Measurements from ENCODE around the gene SERAC1. TPM values are rescaled to one million over a fixed set of nuclear protein-coding genes. Genes with fewer than 3 reads are reported as not detected.

Gene SERAC1
- total and polyA plus RNA-seq, 2 donors from 2014 or later, result 5.8 to 6.7 TPM

DNA sequence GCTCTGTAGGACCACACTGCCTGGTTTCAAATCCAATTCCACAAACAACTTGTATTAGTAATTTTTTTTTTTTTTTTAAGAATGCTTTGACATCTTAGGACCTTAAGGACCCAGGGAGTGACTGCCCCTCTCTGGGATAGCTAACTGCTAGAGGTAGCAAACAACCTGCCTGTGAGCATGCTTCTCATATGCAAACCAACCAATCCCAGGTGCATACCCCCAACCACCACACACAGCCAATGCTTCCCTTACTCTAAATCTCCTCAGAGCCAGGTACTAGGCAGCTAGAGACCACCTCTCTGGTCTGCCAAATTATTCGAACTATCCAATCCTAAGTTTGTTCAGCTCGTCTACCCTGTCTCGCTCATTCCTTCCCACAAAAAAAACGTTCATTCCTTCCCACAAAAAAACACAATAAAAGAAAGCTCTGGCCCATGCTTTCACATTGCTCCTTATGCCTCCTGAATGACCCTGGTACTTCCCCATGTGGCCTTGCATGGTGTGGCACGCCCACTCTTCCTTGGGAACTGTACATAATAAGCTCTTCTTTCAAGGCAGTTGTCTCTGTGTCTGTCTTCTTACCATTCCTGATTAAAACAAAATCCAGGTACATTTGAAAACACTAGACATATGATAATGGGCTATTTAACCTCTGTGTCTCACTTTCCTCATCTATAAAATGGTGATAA lies 6.4 kb downstream of the SERAC1 start:
- H3K4me1 ChIP-seq (ENCODE audit: control insufficient read depth in 2 of 3, insufficient read depth in 2 of 3, low read depth in 1 of 3, low read length in 3 of 3), result no peaks in the 10 kb centered on the region
- FAIRE-seq, result no peak
- no peaks in the 10 kb centered on the region for H3K27me3 ChIP-seq (ENCODE audit: control insufficient read depth, insufficient read depth, low read length)
- no peaks in the 10 kb centered on the region for H3K36me3 ChIP-seq (ENCODE audit: control insufficient read depth in 2 of 3, insufficient read depth in 3 of 3, low read length in 3 of 3)
- H3K9me3 ChIP-seq (ENCODE audit: control insufficient read depth in 2 of 3, insufficient read depth in 1 of 3, low read length in 3 of 3), result no peaks in the 10 kb centered on the region
- intact Hi-C loops (cut with DNase I), result no loop called here
- H3K27ac ChIP-seq (ENCODE audit: low read depth in 2 of 2, low read length in 2 of 2), result no peak overlapping the region
- DNase-seq, result no peak
- no peak overlapping the region for H3K9ac ChIP-seq (ENCODE audit: low read length in 3 of 3)
- TF ChIP-seq, protein P1, sequence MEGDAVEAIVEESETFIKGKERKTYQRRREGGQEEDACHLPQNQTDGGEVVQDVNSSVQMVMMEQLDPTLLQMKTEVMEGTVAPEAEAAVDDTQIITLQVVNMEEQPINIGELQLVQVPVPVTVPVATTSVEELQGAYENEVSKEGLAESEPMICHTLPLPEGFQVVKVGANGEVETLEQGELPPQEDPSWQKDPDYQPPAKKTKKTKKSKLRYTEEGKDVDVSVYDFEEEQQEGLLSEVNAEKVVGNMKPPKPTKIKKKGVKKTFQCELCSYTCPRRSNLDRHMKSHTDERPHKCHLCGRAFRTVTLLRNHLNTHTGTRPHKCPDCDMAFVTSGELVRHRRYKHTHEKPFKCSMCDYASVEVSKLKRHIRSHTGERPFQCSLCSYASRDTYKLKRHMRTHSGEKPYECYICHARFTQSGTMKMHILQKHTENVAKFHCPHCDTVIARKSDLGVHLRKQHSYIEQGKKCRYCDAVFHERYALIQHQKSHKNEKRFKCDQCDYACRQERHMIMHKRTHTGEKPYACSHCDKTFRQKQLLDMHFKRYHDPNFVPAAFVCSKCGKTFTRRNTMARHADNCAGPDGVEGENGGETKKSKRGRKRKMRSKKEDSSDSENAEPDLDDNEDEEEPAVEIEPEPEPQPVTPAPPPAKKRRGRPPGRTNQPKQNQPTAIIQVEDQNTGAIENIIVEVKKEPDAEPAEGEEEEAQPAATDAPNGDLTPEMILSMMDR (IDR thresholded peaks at IDR 0.05; ENCODE audit: borderline replicate concordance, extremely low read depth, insufficient read depth), result no peak
- H3K4me3 ChIP-seq (ENCODE audit: low read length in 3 of 3), result no peak overlapping the region

DNA sequence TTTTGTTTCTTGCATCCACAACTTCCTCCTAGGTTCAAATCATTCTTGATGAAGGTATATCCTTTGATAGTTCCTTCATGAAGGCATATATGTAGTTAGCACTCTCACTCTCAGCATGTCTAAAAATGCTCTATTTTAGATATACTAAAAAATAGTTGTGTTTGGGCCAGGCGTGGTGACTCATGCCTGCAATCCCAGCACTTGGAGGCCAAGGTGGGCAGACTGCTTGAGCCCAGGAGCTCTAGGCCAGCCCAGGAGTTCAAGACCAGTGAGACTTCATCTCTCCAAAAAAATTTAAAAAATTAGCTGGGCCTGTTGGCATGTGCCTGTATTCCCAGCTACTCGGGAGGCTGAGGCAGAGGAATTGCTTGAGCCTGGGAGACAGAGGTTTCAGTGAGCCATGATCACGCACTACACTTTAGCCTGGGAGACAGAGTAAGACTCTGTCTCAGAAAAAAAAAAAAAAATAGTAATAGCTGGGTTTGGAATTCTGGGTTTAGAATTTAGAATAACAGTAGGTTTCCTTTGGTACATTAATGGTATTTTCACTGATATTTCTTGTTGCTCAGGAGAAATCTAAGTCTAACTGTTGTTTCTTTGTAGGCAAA lies 7.0 kb downstream of the SERAC1 start:
- no peak overlapping the region for H3K27ac ChIP-seq (ENCODE audit: low read depth in 2 of 2, low read length in 2 of 2)
- no peak for DNase-seq
- H3K36me3 ChIP-seq (ENCODE audit: control insufficient read depth in 2 of 3, insufficient read depth in 3 of 3, low read length in 3 of 3), result no peaks in the 10 kb centered on the region
- no peak overlapping the region for H3K9ac ChIP-seq (ENCODE audit: low read length in 3 of 3)
- intact Hi-C loops (cut with DNase I), result no loop called here
- TF ChIP-seq, protein P1 (IDR thresholded peaks at IDR 0.05; ENCODE audit: borderline replicate concordance, extremely low read depth, insufficient read depth), result no peak
- FAIRE-seq, result no peak
- no peak overlapping the region for H3K4me3 ChIP-seq (ENCODE audit: low read length in 3 of 3)
- no peaks in the 10 kb centered on the region for H3K9me3 ChIP-seq (ENCODE audit: control insufficient read depth in 2 of 3, insufficient read depth in 1 of 3, low read length in 3 of 3)
- H3K27me3 ChIP-seq (ENCODE audit: control insufficient read depth, insufficient read depth, low read length), result no peaks in the 10 kb centered on the region
- no peaks in the 10 kb centered on the region for H3K4me1 ChIP-seq (ENCODE audit: control insufficient read depth in 2 of 3, insufficient read depth in 2 of 3, low read depth in 1 of 3, low read length in 3 of 3)

DNA sequence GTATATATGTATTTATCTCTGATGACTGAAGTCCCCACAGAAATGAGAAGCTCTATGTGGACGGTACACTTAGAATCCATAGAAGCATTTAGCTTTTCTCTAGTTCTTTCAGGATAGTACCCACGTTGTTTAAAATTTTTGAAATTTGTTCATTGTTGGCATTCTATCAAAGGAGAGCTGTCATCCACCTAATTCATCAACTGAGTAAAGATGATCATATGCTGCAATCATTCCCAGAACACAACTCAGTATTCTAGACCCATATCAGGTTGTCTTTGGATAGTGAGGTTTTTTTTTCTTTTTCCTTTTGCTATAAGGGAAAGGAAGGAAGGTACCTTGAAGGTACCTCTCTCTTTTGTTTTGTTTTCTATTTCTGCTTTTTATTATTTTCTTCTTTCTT lies 9.3 kb downstream of the SERAC1 start:
- no peak for FAIRE-seq
- intact Hi-C loops (cut with DNase I), result no loop called here

More for the DNA sequence above, 9.3 kb downstream of the SERAC1 start:
- TF ChIP-seq, protein P1 (IDR thresholded peaks at IDR 0.05; ENCODE audit: borderline replicate concordance, extremely low read depth, insufficient read depth), result no peak
- Histone ChIP-seq H3K4me1 (ENCODE audit: control insufficient read depth in 2 of 3, insufficient read depth in 2 of 3, low read depth in 1 of 3, low read length in 3 of 3) (no peaks in the 10 kb centered on the region), H3K9me3 (ENCODE audit: control insufficient read depth in 2 of 3, insufficient read depth in 1 of 3, low read length in 3 of 3) (no peaks in the 10 kb centered on the region), H3K27me3 (ENCODE audit: control insufficient read depth, insufficient read depth, low read length) (no peaks in the 10 kb centered on the region), H3K9ac (ENCODE audit: low read length in 3 of 3) (no peak overlapping the region), H3K4me3 (ENCODE audit: low read length in 3 of 3) (no peak overlapping the region), H3K36me3 (ENCODE audit: control insufficient read depth in 2 of 3, insufficient read depth in 3 of 3, low read length in 3 of 3) (no peaks in the 10 kb centered on the region), H3K27ac (ENCODE audit: low read depth in 2 of 2, low read length in 2 of 2) (no peak overlapping the region)
- DNase-seq, result no peak

All from kidney (tissue), 14 donors.